Activated effector memory CD4-positive, alpha-beta T cell treated with anti-CD3 and anti-CD28 coated beads, Interleukin-2, amount 50 U/mL, for 16 hours (primary cell): ENCODE data around the gene ZNF865.
"Not testable (repeated sequence)": the region's sequence is repeated elsewhere in the genome, so short reads cannot be mapped to it uniquely, and the experiment has no call there.

ENCODE experiments used
- DNase-seq: peaks from one replicate; pipeline ENCODE4 v3.0.0-alpha.2; 2020

Gene ZNF865

DNA sequence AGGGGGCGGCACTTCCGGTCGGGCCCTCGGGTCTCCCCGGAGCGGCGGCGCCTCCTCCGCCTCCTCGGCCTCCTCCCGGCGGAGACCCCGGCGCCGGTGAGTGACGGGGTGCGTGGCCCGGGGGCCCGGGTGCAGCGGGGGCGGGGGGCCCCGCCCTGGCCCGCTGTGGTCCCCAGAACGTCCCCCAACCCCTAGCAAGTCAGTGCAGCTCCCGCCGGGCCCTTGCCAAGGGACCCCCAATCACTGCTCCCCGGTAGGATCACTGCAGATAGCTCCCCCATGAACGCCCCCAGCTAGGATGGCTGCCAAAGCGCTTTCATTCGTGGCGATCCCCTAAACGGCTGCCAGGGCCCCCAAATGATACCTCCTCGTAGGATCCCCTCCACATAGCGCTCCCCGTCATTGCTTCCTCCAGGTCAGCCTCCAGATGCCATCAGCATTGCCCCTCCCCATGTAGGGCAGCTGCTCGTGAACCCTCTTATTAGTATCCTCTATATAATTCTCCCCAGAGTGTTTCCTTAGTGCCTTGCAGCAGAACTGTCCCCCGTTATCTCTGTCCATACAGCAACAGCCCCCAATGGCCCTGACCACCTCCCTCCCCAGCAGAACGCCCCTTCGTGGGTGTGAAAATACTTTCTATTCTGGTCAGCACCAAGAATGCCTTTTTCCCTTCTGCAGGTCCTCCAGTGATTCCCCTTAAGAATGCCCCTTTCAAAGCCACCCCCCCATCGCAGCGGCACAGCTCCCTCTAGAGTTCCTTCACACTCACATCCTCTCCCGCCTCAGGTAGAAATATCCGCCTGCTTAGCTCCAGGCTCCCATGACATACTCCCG lies at the start of gene ZNF865:
Gene ZNF865, plus strand, starts transcription at position 11 of the 834 bp plus-strand sequence. CDS start 7,972 bp downstream, outside the sequence.
- peak; percentile 89 for DNase-seq

DNA sequence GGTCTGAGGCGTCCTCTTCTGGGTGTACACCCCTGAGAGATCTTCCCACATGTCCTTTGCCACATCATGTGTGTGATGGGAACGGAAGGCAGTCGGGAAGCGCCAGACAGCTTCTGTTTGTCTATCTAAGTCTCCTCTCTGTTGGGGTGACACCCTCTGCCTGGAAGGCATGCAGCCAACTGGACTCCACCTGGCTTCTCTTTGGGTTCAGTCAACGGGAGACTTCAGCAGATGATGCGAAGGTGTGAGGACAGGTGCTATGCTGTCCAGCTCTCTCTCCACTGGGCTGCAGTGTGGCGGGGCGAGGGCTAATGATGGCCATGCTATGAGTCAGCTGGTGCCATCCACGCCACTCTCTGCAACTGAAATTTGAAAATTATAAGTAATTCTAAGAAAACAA lies 45.8 kb upstream of the ZNF865 start:
- no peak for DNase-seq

DNA sequence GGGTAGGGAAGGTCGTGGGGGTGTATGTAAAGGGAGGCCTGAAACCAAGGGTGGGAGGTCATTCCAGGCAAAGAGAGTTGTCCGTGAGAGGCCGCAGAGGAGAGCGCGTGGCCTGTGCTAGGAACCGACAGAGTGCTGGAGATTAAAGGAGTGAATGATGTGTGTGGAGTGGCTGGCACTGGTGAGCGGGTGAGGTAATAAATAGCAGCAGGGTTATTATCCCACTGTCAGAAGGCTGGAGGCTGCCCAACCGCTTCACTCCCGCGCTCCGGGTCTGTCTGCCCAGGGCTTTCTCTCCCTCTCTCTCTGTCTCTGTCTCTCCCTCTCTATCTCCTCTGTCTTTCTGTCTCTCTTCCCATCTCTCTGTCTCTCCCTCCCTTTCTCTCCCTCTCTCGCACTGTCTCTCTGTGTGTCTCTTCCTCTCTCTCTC lies 42.2 kb upstream of the ZNF865 start:
- no peak for DNase-seq

DNA sequence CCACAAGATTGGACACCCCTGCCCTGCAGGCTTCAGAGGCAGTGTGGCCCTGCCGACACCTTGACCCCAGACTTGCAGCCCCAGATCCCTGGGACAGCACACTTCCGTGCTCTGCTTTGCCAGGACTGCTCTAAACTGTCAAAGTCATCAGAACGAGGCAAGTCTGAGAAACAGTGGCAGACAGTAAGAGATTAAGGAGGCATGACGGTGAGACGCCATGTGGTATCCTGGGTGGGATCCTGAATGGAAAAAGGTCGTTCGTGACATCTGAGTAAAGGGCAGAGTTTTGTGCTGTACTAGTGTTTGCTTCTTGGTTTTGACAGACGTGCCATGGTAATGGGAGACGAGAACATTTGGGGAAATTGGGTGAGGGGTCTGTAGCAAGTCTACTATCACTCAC lies 38.6 kb upstream of the ZNF865 start:
- no peak for DNase-seq

DNA sequence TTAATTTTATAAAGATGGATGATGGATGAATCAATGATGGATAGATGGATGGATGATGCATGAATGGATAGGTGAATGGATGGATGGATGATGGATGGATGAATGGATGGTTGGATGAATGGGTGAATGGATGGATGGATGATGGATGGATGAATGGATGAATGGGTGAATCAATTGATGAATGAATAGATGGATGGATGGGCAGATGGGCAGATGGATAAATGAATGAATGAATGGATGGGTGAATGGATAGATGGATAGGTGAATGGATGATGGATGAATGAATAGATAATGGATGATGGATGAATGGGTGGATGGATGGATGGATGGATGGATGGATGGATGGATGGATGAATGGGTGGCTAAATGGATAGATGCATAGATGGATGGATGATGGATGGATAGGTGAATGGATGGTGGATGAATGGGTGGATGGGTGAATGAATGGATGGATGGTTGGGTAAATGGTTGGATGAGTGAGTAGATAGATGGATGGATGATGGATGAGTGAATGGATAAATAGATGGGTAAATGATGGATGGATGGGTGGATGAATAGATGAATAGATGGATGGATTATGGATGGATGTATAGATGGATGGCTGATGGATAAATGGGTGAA lies 37.6 kb upstream of the ZNF865 start:
- no peak for DNase-seq

DNA sequence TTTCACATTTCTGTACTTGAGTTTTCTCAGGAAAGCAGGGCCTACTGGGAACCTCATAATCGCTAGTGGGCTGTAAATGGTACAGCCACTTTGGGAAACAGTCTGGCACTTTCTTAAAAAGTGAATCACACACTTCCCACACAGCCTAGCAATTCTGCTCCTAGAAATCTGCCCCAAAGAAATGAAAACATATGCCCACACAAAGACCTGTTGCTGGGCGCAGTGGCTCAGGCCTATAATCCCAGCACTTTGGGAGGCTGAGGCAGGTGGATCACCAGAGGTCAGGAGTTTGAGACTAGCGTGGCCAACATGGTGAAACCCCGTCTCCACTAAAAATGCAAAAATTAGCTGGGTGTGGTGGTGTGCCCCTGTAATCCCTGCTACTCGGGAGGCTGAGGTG lies 36.0 kb upstream of the ZNF865 start:
- not testable (repeated sequence) for DNase-seq

DNA sequence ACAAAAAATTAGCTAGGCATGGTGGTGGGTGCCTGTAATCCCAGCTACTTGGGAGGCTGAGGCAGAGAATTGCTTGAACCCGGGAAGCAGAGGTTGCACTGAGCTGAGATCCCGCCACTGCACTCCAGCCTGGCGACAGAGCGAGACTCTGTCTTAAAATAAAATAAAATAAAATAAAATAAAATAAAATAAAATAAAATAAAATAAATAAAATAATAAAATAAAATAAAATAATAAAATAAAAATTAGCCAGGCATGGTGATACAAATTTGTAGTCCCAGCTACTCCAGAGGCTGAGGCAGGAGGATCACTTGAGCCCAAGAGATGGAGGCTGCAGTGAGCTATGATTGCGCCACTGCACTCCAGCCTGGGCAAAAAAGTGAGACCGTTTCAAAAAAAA lies 31.5 kb upstream of the ZNF865 start:
- not testable (repeated sequence) for DNase-seq

DNA sequence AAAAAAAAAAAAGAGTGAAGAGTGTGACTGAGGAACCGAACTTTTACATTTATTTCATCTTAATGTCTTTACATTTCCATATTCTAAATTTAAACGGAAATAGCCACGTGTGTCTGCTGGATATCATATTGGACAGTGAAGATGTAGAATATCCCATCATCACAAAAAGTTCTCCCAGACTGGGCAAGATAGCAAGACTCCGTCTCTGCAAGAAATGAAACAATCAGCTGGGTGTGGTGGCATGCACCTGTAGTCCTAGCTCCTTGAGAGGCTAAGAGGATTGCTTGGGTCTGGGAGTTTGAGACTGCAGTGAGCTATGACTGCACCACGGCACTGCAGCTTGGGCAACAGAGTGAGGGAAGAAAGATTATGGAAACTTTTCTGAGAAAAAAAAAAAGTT lies 28.7 kb upstream of the ZNF865 start:
- no peak for DNase-seq

DNA sequence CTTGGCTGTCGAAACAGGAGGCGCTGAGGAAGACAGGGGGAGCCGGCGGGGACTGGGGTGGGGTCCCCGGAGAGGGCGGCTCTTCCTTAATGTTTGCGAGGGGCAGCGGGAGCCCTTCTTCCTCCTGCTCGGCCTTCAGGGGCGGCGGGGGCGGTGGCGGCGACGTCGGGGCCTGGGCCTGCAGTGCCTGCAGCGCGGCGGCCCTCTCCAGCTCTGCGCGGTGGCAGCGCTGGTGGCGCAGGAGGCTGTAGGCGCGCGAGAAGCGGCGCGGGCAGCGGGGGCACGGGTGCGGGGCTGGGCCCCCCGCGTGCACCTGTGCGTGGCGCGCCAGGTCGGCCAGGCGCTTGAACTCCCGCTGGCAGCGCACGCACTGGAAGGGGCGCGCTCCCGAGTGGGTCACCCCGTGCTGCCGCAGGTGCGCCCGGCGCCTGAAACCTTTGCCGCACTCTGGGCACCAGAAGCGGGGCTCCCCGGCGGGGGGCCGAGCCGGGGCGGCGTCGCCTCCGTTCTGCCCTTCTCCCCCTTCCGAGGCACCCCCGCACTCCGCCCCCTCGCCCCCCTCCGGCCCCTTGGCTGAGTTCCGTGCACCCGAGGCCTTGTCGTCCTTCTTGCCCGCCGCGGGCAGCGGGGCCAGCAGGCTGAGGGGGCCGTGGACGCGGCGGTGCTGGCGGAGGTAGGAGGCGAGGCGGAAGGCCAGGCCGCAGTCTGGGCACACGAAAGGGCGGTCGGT lies 27.3 kb upstream of the ZNF865 start:
- no peak for DNase-seq

DNA sequence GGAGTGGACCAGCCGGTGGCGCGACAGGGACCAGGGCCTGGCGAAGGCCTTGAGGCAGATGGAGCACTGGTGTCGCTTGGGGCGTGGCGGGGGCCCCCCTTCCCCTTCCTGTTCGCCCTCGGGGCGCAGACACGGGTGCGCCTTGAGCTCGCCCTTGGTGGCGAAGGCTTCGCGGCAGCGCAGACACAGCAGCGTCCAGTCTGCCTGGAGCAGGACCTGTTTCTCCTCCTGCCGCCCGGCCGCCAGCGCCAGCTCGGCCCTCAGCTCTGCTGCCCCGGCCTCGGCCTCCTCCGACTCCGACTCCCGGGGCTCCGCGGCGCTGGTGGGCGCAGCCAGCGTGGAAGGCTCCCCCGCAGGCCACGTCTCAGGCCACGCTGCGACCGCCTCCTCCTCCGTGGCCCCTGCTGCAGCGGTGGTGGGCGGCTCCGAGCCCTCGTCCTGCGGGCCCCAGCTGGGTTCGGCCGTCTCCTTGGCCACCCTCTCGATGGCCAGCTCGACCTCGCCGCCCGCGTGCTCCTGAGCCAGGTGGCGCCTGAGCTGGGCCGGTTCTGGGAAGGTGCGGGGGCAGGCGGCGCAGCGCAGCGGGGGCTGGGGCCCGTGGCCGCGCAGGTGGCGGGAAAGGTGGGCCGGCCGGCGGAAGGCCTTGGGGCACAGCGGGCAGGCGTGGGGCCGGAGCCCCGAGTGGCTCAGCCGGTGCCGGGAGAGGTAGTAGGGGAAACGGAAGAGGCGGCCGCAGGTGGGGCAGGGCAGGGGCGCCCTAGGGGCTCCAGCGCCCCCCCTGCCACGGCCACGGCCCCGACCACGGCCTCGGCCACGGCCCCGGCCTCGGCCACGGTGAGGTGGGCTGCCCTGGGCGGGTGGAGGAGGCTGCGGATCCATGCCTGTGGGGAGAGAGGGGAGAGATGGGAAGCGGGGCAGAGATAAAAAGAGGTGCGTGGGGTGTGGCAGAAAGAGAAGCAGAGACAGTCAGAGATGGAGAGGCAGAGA lies 26.4 kb upstream of the ZNF865 start:
- no peak for DNase-seq

DNA sequence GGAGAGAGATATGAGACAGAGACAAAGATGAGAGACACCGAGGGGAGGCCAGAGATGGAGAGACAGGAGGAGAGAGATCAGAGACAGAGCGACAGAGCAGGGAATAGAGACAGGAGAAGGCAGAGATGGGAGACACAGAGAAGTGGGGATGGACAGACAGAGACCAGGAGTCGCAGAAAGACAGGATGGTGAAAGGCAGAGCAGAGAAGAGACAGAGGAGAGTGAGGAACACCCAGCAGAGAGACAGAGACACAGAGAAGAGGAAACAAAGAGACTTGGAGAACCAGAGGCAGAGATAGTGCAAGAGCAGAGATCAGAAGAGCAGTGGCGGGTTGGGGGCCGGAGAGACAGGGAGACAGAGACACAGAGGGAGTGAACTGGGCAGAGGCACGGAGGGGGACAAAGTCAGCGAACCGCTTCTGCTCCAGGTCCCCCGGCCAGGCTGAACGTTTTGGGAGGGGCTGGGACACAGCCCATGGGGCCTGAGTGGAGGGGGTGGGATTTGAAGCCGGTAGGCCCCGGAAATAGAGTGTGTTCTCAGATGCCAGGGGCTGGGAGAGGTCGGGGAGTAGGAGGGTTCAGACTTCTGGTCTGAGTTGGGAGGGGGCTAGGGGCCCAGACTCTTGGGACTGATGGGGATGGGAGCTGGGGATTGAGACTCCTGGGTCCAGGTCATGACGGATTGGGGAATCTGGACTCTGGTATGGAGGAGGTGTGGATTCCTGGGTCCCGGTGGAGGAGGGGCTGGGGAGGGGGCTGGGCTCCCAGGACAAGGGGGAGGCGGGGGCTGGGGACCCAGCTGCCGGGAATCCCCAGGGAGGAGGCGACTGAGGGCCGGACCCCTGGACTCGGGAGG lies 25.5 kb upstream of the ZNF865 start:
- no peak for DNase-seq

DNA sequence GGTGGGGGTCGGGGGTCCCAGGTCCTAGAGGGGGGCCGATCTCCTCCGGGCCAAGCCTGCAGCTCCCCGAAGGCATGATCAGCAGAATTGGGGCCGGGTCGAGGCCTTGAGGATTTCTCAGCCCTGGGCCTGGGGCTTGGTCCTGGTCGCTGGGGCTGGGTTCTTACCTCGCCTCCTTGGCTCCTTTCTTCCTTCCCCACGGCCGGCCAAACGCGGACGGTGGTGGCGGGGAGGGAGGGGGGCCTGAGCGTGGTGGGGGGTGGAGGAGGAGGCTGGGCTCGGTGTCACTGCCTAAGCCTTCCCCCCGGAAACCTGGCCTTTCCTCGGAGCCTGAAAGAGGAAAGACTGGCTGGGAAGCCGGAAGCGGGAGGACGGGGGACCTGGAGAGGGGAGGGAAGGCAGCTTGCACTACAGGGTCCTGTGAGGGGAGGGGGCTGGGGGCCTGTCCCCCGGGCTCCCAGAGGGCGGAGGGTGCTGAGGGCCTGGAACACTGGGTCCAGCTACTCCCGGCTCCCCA lies 24.8 kb upstream of the ZNF865 start, which contains the start of gene ZNF579:
Gene ZNF579, minus strand, starts transcription at position 221 of the 517 bp plus-strand sequence. CDS start 1,209 bp downstream, outside the sequence.
- DNase-seq, result peak; percentile 91

DNA sequence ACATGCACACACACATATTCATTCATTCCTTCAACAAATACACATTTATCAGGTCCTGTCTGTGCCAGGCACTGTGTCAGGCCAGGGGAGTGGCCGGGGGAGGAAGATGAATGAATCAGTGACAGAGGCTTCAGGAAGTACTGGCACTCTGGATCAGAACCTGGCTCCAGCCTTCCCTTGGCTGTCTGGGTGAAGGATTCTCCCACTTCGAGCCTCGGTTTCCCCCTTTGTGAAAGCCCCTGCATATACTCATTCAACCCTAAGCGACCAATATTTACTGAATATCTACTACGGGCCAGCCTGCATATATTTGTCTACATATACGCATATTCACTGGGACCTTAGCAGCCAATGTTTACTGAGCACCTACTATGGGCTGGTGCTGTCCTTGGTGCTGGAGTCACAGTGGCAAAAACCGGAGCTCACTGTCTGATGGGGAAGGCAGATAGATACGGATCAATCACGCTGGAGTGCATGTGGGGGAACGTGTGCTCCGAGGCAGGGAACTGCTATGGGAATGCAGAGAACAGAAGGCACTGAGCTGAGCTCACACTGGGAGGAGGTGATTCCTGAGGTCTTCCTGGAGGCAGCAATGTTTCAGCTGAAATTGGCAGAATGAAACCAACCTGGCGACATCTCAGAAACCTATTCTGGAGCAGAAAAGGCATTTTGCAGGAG lies 24.2 kb upstream of the ZNF865 start:
- DNase-seq, result no peak

DNA sequence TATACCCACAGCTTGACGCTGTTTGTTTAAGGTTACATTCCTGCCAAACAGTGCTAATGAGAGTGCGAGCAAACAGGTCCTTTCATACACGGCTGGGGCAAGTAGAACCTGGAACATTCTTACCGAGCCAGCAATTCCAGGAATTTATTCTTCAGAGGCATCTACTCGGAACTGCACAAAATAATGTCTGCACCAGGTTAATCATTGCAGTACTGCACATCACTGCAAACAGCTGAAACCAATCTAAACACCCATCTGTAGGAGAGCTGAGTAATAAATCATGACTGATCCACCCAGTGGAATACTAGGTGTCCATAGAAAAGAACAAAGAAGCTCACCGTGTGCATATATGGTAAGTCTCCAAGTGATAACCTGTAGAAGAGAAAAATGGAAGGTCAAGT lies 23.6 kb upstream of the ZNF865 start:
- DNase-seq, result no peak

DNA sequence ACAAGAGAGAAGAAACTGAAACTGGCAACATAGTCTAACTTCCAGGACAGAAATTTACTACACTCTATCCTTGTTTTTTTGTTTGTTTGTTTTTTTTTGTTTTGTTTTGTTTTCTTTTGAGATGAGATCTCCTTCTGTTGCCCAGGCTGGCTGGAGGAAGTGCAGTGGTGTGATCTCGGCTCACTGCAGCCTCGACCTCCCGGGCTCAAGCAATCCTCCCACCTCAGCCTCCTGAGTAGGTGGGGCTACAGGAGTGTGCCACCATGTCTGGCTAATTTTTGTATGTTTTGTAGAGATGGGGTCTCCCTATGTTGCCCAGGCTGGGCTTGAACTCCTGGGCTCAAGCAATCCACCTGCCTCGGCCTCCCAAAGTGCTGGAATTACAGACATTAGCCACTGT lies 23.2 kb upstream of the ZNF865 start:
- not testable (repeated sequence) for DNase-seq

DNA sequence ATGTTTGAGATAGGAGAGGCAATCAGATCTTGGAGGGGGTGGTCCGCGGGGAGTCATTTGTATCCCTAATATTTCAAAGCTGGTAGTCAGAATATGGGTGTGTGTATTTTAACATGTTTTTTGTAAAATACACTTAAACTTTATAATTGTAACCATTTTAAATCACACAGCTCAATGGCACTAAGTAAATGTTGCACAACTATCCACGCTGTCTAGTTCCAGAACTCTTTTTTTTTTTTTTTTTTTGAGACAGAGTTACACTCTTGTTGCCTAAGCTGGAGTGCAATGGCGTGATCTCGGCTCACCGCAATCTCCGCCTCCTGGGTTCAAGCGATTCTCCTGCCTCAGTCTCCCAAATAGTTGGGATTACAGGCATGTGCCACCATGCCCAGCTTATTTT lies 21.6 kb upstream of the ZNF865 start:
- not testable (repeated sequence) for DNase-seq

DNA sequence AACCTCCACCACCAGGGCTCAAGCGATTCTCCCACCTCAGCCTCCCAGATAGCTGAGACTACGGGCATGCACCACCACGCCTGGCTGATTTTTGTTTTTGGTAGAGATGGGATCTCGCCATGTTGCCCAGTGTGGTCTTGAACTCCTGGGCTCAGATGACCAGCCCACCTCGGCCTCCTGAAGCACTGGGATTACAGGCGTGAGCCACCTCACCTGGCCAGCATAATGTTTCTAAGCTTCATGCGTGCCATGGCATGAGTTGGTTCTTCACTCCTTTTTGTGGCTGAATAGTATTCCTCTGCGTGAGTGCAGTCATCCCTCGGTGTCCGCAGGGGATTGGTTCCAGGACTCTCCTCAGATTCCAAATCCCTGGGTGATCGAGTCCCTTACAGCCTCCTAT lies 20.6 kb upstream of the ZNF865 start:
- DNase-seq, result no peak

DNA sequence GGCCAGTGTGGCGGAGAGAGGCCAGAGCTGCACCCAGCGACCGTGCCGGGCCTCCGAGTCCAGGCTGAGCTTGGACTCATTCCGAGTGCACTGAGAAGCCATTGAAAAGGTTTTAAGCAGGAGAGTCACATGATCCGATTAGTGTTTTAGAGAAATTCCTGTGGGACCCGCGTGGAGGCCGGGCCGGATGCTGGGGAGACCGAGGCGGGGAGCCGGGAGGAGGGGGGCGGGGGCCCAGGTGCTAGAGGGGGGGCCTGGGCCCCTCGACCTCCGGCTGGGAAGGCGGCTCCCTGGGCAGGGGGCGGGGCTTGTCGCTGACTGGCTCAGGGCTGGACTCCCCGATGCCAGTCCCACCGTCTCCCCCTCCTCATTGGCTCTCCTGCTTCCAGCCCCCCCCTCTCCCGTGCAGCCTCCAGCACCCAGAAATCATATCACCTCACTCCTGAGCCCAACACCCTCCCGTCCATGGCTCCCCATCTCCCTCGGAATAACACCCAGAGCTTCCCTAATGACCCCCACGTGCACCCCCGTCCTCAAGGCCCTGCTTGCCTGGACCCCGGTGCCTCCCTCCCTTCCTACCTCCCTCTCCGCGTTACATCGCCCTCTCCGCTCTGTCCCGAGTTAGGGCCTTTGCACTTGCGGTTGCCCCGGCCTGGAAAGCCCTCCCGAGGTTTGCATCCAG lies 19.6 kb upstream of the ZNF865 start:
- peak; percentile 78 for DNase-seq

DNA sequence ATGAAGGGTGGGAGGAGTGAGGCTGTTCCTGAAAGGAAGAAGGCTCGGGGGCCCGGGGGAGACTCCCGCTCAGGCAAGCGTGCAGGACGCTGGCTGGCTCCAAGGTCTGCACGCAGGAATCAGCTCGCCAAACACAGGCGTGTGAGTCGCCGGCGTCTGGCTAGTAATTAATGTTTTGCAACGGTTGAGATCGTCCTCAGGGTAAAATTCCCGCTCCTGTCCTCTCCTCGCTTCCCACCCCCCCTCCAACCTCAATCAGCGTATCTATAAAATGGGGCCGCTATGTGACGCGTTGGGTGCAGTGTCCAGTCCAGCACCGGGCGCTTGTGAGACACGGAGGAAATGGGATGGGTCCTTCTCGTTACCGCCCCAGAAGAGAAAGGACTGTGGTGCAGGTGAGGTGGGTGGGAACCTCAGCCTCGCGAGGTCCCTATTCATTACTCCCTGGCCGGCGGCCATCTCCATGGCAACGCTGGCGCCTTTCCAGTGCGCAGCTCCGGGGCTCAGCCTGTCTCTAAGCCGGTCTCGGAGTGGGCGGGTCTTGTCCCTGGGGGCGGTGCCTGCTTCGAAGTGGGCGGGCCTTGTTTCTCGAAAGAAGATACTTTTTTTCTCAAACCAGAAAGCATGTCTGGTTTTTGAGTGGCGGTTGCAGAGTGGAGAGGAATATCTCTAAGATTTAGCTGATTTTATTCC lies 18.3 kb upstream of the ZNF865 start:
- DNase-seq, result peak; percentile 97
